Adrenal gland (tissue), 5 donors: ENCODE data around the gene SUSD6.

ENCODE experiments used
- CTCF ChIP-seq, 6 experiments: fragments of 450-650 bp in 4 of 6; fragments of 200-600 bp in 2 of 6; sonication (generic) in 1 of 6; IDR thresholded peaks; 1 replicate in 5 of 6; 2 replicates in 1 of 6; pipeline versions ENCODE4 v1.5.1 to v1.8.0; 2016 to 2021; ENCODE audit warnings: antibody characterized with exemption in 6 of 6, mild to moderate bottlenecking in 2 of 6, moderate library complexity in 1 of 6
- POLR2A ChIP-seq, 2 donors: fragments of 450-650 bp; IDR thresholded peaks; one replicate each; pipeline ENCODE4 v1.6.1; 2017; ENCODE audit warnings: antibody characterized with exemption in 2 of 2, mild to moderate bottlenecking in 2 of 2, moderate library complexity in 1 of 2
- donor health status: DM: no; HTN: no; CAD: no.

GRCh38 chr14:69612783-69613130 is 1.4 kb downstream of the SUSD6 start:
- TF ChIP-seq CTCF (IDR thresholded peaks at IDR 0.05): peak in 1 of 6 experiments; percentile 22
- TF ChIP-seq POLR2A (IDR thresholded peaks at IDR 0.05): no peak
